Fibroblast of lung (primary cell): ENCODE data around the gene CBFA2T3. TPM values are rescaled to one million over a fixed set of nuclear protein-coding genes. Genes with fewer than 3 reads are reported as not detected.

Experiments used
- DNase-seq, 2 donors: peaks; one replicate each; pipeline versions ENCODE4 v3.0.0 to v3.0.0-alpha.2; 2010; ENCODE audit warnings: low read depth in 2 of 2
- H2AFZ ChIP-seq: 2 replicates; pipeline ENCODE4 v1.5.1; 2012; ENCODE audit warnings: low read length, control low read depth, inconsistent platforms
- H3K27ac ChIP-seq: 2 replicates; pipeline ENCODE4 v1.5.1; 2011; ENCODE audit warnings: low read length, control low read depth; ENCODE audit not compliant: insufficient read depth
- H3K27me3 ChIP-seq: 2 replicates; pipeline ENCODE4 v1.5.1; 2011; ENCODE audit warnings: mild to moderate bottlenecking, low read length; ENCODE audit not compliant: control insufficient read depth, insufficient read depth
- H3K36me3 ChIP-seq: 2 replicates; pipeline ENCODE4 v1.5.1; 2011; ENCODE audit warnings: low read length; ENCODE audit not compliant: control insufficient read depth, insufficient read depth
- H3K4me1 ChIP-seq: 2 replicates; pipeline ENCODE4 v1.5.1; 2011; ENCODE audit warnings: low read length; ENCODE audit not compliant: control insufficient read depth, insufficient read depth; ENCODE audit errors: extremely low read depth
- H3K4me2 ChIP-seq: 2 replicates; pipeline ENCODE4 v1.5.1; 2011; ENCODE audit warnings: low read length, control low read depth; ENCODE audit not compliant: insufficient read depth; ENCODE audit errors: extremely low read depth
- H3K4me3 ChIP-seq, 4 experiments: fragments of 200-600 bp in 1 of 4; sonication (generic) in 1 of 4; replicated peaks in 1 of 4; 2 replicates each; pipeline ENCODE4 v1.5.1; 2011 to 2016; ENCODE audit warnings: low read length in 4 of 4, low read depth in 3 of 4, mild to moderate bottlenecking in 3 of 4, control low read depth in 2 of 4, inconsistent platforms in 1 of 4, mixed read lengths in 1 of 4; ENCODE audit not compliant: insufficient read depth in 1 of 4; ENCODE audit errors: control extremely low read depth in 1 of 4
- H3K79me2 ChIP-seq: 2 replicates; pipeline ENCODE4 v1.5.1; 2012; ENCODE audit warnings: mild to moderate bottlenecking, low read length, inconsistent platforms; ENCODE audit not compliant: control insufficient read depth, insufficient read depth
- H3K9ac ChIP-seq: 2 replicates; pipeline ENCODE4 v1.5.1; 2011; ENCODE audit warnings: mild to moderate bottlenecking, low read length, control low read depth; ENCODE audit not compliant: insufficient read depth
- H3K9me3 ChIP-seq: 2 replicates; pipeline ENCODE4 v1.5.1; 2012; ENCODE audit warnings: low read depth, low read length; ENCODE audit not compliant: control insufficient read depth, insufficient read depth
- H4K20me1 ChIP-seq: 2 replicates; pipeline ENCODE4 v1.5.1; 2011; ENCODE audit warnings: low read length; ENCODE audit not compliant: control insufficient read depth, insufficient read depth; ENCODE audit errors: extremely low read depth
- EZH2 ChIP-seq: IDR thresholded peaks from 2 replicates; pipeline ENCODE4 v1.5.1; 2012; ENCODE audit warnings: low read length, control low read depth, mild to moderate bottlenecking; ENCODE audit errors: missing control alignments
- polyA plus RNA-seq, 2 donors: library from polyadenylated mRNA; depleted of rRNA in 1 of 2; stranded (reverse) in 1 of 2; unstranded in 1 of 2; fragments of >200 nt; gene quantifications; 2 replicates each; pipeline ENCODE4 v1.2.1, GENCODE V29; 2011 to 2012; ENCODE audit warnings: missing spikeins in 1 of 2
- total RNA-seq: library from RNA; depleted of rRNA; stranded (reverse); fragments of >200 nt; gene quantifications from 2 replicates; pipeline ENCODE4 v1.2.1, GENCODE V29; 2014
- TF ChIP-seq, protein P1 (sequence below), 2 donors: IDR thresholded peaks in 1 of 2; conservative IDR thresholded peaks in 1 of 2; 1 replicate in 1 of 2; 2 replicates in 1 of 2; pipeline ENCODE4 v1.5.1; 2011 to 2012; ENCODE audit warnings: low read length in 2 of 2, control low read depth in 1 of 2, inconsistent platforms in 1 of 2, low read depth in 1 of 2, mild to moderate bottlenecking in 1 of 2

Gene CBFA2T3
- total and polyA plus RNA-seq, 2 donors (not counting 1 experiment from before 2014, with no cell fraction given) = under 0.01 to 0.05 TPM

- no peaks in the 10 kb centered on the region for H3K36me3 ChIP-seq
- no peaks in the 10 kb centered on the region for H3K4me1 ChIP-seq
- H2AFZ ChIP-seq = no peak overlapping the region
- no peak for TF ChIP-seq EZH2
- TF ChIP-seq, protein P1, sequence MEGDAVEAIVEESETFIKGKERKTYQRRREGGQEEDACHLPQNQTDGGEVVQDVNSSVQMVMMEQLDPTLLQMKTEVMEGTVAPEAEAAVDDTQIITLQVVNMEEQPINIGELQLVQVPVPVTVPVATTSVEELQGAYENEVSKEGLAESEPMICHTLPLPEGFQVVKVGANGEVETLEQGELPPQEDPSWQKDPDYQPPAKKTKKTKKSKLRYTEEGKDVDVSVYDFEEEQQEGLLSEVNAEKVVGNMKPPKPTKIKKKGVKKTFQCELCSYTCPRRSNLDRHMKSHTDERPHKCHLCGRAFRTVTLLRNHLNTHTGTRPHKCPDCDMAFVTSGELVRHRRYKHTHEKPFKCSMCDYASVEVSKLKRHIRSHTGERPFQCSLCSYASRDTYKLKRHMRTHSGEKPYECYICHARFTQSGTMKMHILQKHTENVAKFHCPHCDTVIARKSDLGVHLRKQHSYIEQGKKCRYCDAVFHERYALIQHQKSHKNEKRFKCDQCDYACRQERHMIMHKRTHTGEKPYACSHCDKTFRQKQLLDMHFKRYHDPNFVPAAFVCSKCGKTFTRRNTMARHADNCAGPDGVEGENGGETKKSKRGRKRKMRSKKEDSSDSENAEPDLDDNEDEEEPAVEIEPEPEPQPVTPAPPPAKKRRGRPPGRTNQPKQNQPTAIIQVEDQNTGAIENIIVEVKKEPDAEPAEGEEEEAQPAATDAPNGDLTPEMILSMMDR (conservative IDR thresholded peaks at IDR 0.05 in 1 of 2, IDR thresholded peaks at IDR 0.05 in 1 of 2; ENCODE audit: low read depth in 1 of 2, low read length in 2 of 2) = no peak
- no peak for DNase-seq
- no peaks in the 10 kb centered on the region for H3K79me2 ChIP-seq
- no peaks in the 10 kb centered on the region for H4K20me1 ChIP-seq
- no peak overlapping the region for H3K4me2 ChIP-seq
- no peak overlapping the region for H3K27ac ChIP-seq
- no peak overlapping the region for H3K4me3 ChIP-seq
- no peaks in the 10 kb centered on the region for H3K9me3 ChIP-seq
- peaks cover 3% of the 10 kb centered on the region for H3K27me3 ChIP-seq
- H3K9ac ChIP-seq = no peak overlapping the region
Measured at GRCh38 chr16:88970539-88971065, 6.4 kb downstream of the CBFA2T3 start.

DNA sequence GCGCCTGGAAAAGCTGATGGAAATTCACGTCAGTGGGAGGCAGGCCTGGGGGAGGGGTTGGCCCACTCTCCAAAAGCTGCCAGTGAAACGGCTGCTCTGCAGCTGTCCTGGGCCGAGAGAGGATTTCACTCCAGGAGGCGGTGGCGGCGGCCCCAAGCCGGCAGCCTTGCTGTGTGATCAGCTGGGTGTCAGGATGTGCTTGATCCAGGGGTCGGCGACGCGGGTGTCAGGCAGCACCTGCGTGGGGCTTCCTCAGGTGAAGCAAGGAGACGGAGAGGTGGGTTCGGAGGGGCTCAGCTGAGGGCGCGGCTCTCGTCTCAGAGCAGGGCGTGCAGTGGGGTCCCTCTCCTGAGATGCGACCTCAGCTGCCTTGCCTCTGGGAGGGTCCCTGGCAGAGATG is 7.0 kb downstream of the CBFA2T3 start:
- H3K36me3 ChIP-seq = no peaks in the 10 kb centered on the region
- H3K4me2 ChIP-seq = no peak overlapping the region
- no peak overlapping the region for H3K9ac ChIP-seq
- H4K20me1 ChIP-seq = no peaks in the 10 kb centered on the region
- no peak overlapping the region for H3K27ac ChIP-seq
- TF ChIP-seq, protein P1 (conservative IDR thresholded peaks at IDR 0.05 in 1 of 2, IDR thresholded peaks at IDR 0.05 in 1 of 2; ENCODE audit: low read depth in 1 of 2, low read length in 2 of 2) = no peak
- TF ChIP-seq EZH2 = no peak
- no peak overlapping the region for H3K4me3 ChIP-seq
- H3K4me1 ChIP-seq = no peaks in the 10 kb centered on the region
- no peaks in the 10 kb centered on the region for H3K79me2 ChIP-seq
- no peaks in the 10 kb centered on the region for H3K9me3 ChIP-seq
- no peak for DNase-seq
- H2AFZ ChIP-seq = no peak overlapping the region
- peaks cover 3% of the 10 kb centered on the region for H3K27me3 ChIP-seq

DNA sequence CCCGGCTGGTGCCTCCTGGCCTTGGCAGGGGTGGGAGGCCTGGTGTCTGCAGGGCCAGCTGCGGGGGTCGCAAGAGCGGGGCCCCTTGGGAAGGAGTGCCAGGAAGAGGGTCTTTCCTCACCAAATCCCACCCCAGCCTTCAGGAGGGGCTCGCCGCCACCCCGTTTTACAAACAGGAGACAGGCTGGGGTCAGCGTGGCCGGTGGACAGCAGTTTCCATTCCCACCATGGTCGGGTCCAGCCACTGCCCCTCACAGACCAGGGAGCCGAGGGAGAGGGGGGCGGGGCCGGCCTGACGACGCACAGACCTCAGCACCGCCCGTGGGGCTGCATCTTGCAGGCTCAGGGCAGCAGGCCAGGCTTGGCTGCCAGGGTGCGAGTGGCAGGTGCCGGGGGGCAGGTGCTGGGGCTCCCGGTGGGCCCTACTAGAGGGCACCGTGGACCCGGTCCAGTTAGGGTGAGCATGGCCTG is 7.6 kb downstream of the CBFA2T3 start:
- Histone ChIP-seq H3K27ac (no peak overlapping the region), H4K20me1 (no peaks in the 10 kb centered on the region), H3K4me1 (no peaks in the 10 kb centered on the region), H3K36me3 (no peaks in the 10 kb centered on the region), H3K79me2 (no peaks in the 10 kb centered on the region), H3K4me2 (no peak overlapping the region), H3K9ac (no peak overlapping the region), H3K27me3 (peaks cover 3% of the 10 kb centered on the region), H2AFZ (no peak overlapping the region), H3K9me3 (no peaks in the 10 kb centered on the region), H3K4me3 (no peak overlapping the region)
- DNase-seq = no peak
- TF ChIP-seq EZH2 = no peak
- TF ChIP-seq, protein P1 (conservative IDR thresholded peaks at IDR 0.05 in 1 of 2, IDR thresholded peaks at IDR 0.05 in 1 of 2; ENCODE audit: low read depth in 1 of 2, low read length in 2 of 2) = no peak
